PC-3 (cell line): ENCODE measurements around the gene CSMD2. TPM values are rescaled to one million over a fixed set of nuclear protein-coding genes. Genes with fewer than 3 reads are reported as not detected.

Experiments used
- ATAC-seq: fragments of 200-7000 bp; cut with Tn5 transposase; 2 replicates; pipeline ENCODE4 v1.9.1; 2020; ENCODE audit warnings: mild to moderate bottlenecking, moderate library complexity
- BruUV-seq: library from RNA; stranded (reverse); fragments of 400-500 nt; replicated peaks from 2 replicates; lab custom pipeline; 2021; lab: Mats Ljungman, UMichigan
- CTCF ChIA-PET: fragments of 300-600 bp; sonication (Branson Sonifier 250); formaldehyde crosslinking; loops from one replicate; lab custom pipeline; 2022; ENCODE audit warnings: antibody characterized with exemption; lab: Charles Lee
- POLR2A ChIA-PET: fragments of 300-600 bp; sonication (Branson Sonifier 250); formaldehyde crosslinking; loops from one replicate; lab custom pipeline; 2022; ENCODE audit warnings: antibody characterized with exemption; ENCODE audit not compliant: unreplicated experiment; lab: Charles Lee
- DNase-seq: peaks from one replicate; pipeline ENCODE4 v3.0.0-alpha.2; 2015
- H2AFZ ChIP-seq: fragments of 300-600 bp; sonication (generic); 2 replicates; pipeline ENCODE4 v1.6.0; 2016; ENCODE audit warnings: antibody characterized with exemption, low read length
- H3F3A ChIP-seq: fragments of 300-600 bp; sonication (generic); one replicate; pipeline ENCODE4 v1.6.0; 2017; ENCODE audit warnings: antibody characterized with exemption, low read length, control low read depth, mild to moderate bottlenecking; ENCODE audit not compliant: unreplicated experiment
- H3K27ac ChIP-seq: fragments of 300-600 bp; sonication (generic); 2 replicates; pipeline ENCODE4 v1.5.1; 2016; ENCODE audit warnings: mild to moderate bottlenecking, low read length
- H3K27me3 ChIP-seq: fragments of 300-600 bp; sonication (generic); 2 replicates; pipeline ENCODE4 v1.6.1; 2016; ENCODE audit warnings: low read length, mixed read lengths
- H3K36me3 ChIP-seq: fragments of 300-600 bp; sonication (generic); 2 replicates; pipeline ENCODE4 v1.6.1; 2016; ENCODE audit warnings: low read depth, mixed run types, low read length, mixed read lengths
- H3K4me1 ChIP-seq: fragments of 300-600 bp; sonication (generic); 2 replicates; pipeline ENCODE4 v1.5.1; 2016; ENCODE audit warnings: low read length; ENCODE audit not compliant: insufficient read depth
- H3K4me2 ChIP-seq: fragments of 300-600 bp; sonication (generic); 2 replicates; pipeline ENCODE4 v1.6.0; 2016; ENCODE audit warnings: low read length
- H3K4me3 ChIP-seq: fragments of 300-600 bp; sonication (generic); 2 replicates; pipeline ENCODE4 v1.5.1; 2016; ENCODE audit warnings: mild to moderate bottlenecking, low read length, mixed read lengths
- H3K79me2 ChIP-seq: fragments of 300-600 bp; sonication (generic); 2 replicates; pipeline ENCODE4 v1.6.1; 2017; ENCODE audit warnings: low read length, mixed read lengths
- H3K9ac ChIP-seq: fragments of 300-600 bp; sonication (generic); 2 replicates; pipeline ENCODE4 v1.6.0; 2016; ENCODE audit warnings: mild to moderate bottlenecking, low read length
- H3K9me2 ChIP-seq: fragments of 300-600 bp; sonication (generic); replicated peaks from 2 replicates; pipeline ENCODE4 v1.6.1; 2016; ENCODE audit warnings: mixed run types, low read length, mixed read lengths
- H3K9me3 ChIP-seq: fragments of 300-600 bp; sonication (generic); 2 replicates; pipeline ENCODE4 v1.6.1; 2016; ENCODE audit warnings: low read length, mixed read lengths
- H4K20me1 ChIP-seq: fragments of 300-600 bp; sonication (generic); 2 replicates; pipeline ENCODE4 v1.6.1; 2016; ENCODE audit warnings: low read length, mixed read lengths
- EZH2 ChIP-seq: fragments of 300-600 bp; sonication (generic); IDR thresholded peaks from one replicate; pipeline ENCODE4 v1.6.1; 2017; ENCODE audit warnings: antibody characterized with exemption, mild to moderate bottlenecking, low read length; ENCODE audit not compliant: unreplicated experiment
- EZH2phosphoT487 ChIP-seq: fragments of 300-600 bp; sonication (generic); IDR thresholded peaks from 2 replicates; pipeline ENCODE4 v1.6.1; 2018; ENCODE audit warnings: mild to moderate bottlenecking, antibody characterized with exemption, low read length, borderline replicate concordance
- intact Hi-C: fragments of 100-400 bp; cut with micrococcal nuclease; formaldehyde crosslinking; loops from 2 replicates; pipeline ENCODE4 v1.9.0; 2023
- total RNA-seq: library from RNA; depleted of rRNA; stranded (reverse); fragments of >200 nt; gene quantifications from 2 replicates; pipeline ENCODE4 v1.2.3, GENCODE V29; 2014
- TF ChIP-seq, protein P1 (sequence below): fragments of 300-600 bp; sonication (generic); conservative IDR thresholded peaks from 2 replicates; pipeline ENCODE4 v1.5.1; 2017; ENCODE audit warnings: antibody characterized with exemption, low read depth, mild to moderate bottlenecking, low read length

Gene CSMD2
- total RNA-seq, 1 experiment from 2014 or later = not detected

DNA sequence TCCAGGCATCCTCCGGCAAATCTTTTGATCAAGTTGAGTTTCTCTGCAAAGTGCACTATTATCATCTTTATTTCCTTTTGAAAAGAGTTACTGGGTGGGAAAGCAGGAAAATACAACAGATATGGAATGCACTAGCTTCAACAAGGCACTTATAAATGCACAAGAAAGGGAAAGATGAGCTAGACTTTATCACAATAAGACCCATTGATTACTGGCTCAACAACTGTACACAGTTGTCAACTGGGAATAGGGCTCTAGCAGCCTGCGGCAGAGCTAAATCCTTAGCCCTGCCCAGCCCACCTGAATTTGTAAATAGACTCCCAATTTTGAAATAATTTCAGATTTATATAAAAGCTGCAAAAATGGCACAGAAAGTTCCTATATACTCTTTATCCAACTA is 111.4 kb downstream of the CSMD2 start:
- ChIA-PET POLR2A (no interaction called here), CTCF (no interaction called here)
- Histone ChIP-seq H3K79me2 (no peaks in the 10 kb centered on the region), H3K9me3 (peaks cover 13% of the 10 kb centered on the region; the same call in 1 of the 2 replicates), H3K36me3 (no peaks in the 10 kb centered on the region), H3K9me2 (no peaks in the 10 kb centered on the region), H4K20me1 (no peaks in the 10 kb centered on the region), H3K27me3 (no peaks in the 10 kb centered on the region), H3K4me3 (no peak overlapping the region), H3K4me2 (no peak overlapping the region), H3F3A (no peaks in the 10 kb centered on the region), H3K27ac (no peak overlapping the region), H3K4me1 (no peaks in the 10 kb centered on the region), H3K9ac (no peak overlapping the region), H2AFZ (no peak overlapping the region)
- ATAC-seq (no peak), DNase-seq (no peak)
- BruUV-seq = no TSS peak
- intact Hi-C loops = no loop called here
- TF ChIP-seq EZH2 = no peak
- TF ChIP-seq, protein P1, sequence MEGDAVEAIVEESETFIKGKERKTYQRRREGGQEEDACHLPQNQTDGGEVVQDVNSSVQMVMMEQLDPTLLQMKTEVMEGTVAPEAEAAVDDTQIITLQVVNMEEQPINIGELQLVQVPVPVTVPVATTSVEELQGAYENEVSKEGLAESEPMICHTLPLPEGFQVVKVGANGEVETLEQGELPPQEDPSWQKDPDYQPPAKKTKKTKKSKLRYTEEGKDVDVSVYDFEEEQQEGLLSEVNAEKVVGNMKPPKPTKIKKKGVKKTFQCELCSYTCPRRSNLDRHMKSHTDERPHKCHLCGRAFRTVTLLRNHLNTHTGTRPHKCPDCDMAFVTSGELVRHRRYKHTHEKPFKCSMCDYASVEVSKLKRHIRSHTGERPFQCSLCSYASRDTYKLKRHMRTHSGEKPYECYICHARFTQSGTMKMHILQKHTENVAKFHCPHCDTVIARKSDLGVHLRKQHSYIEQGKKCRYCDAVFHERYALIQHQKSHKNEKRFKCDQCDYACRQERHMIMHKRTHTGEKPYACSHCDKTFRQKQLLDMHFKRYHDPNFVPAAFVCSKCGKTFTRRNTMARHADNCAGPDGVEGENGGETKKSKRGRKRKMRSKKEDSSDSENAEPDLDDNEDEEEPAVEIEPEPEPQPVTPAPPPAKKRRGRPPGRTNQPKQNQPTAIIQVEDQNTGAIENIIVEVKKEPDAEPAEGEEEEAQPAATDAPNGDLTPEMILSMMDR = no peak
- TF ChIP-seq EZH2phosphoT487 = no peak

DNA sequence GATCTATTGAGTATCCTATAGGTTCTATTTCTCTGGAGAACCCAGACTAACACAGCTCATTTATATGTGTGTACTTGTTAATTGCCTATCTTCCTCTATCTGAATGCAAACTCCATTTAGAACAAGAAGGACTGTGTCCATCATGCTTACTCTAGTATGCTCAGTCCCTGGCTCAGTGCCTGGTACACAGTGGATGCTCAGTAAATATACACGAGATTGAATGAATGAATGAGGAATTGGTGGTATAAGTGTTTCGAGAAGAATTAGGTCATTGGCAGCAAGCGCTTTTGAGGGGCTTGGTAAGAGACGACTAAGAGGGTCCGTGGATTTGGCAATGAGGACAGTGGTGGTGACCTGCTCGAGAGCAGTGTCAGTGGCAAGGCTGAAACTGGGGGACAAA is 112.5 kb downstream of the CSMD2 start:
- Histone ChIP-seq H3K4me3 (no peak overlapping the region), H3K36me3 (no peaks in the 10 kb centered on the region), H3K4me1 (no peaks in the 10 kb centered on the region), H3K4me2 (no peak overlapping the region), H4K20me1 (no peaks in the 10 kb centered on the region), H3K27me3 (no peaks in the 10 kb centered on the region), H3K9me2 (no peaks in the 10 kb centered on the region), H3K79me2 (no peaks in the 10 kb centered on the region), H3K9ac (no peak overlapping the region), H3K27ac (no peak overlapping the region), H2AFZ (no peak overlapping the region), H3K9me3 (peaks cover 13% of the 10 kb centered on the region; the same call in 1 of the 2 replicates), H3F3A (no peaks in the 10 kb centered on the region)
- DNase-seq (no peak), ATAC-seq (no peak)
- ChIA-PET CTCF (no interaction called here), POLR2A (no interaction called here)
- intact Hi-C loops = no loop called here
- TF ChIP-seq EZH2phosphoT487 = no peak
- no peak for TF ChIP-seq EZH2
- TF ChIP-seq, protein P1 = no peak
- BruUV-seq = no TSS peak

DNA sequence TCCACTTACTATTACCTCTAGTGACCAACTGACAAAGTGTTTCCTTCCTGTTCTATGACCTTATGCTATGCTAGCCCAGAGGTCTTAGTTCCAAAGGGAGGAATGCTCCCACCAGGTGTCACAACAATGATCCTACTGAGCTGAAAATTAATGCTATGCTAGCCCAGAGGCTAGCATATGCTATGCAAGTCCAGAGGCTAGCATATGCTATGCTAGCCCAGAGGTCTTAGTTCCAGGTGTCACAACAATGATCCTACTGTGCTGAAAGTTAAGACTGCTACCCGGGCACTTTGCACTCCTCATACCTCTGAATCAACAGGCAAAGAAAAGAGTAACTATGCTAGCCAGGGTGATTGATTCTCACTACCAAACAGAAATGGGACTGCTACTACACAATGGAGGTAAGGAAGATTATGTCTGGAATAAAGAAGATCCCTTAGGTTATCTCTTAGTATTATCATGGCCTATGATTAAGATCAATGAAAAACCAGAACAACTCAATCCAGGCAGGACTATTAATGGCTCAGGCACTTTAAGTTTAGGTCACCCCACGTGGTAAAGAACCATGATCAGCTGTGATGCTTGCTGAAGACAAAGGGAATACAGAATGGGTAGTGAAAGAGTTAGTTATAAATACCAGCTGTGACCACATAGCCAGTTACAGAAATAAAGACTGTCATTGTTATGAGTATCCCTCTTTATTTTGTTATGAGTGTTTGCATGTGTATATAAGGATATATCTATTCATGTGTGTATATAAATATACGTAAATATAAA is 114.1 kb downstream of the CSMD2 start:
- H3K9me3 ChIP-seq = peaks cover 13% of the 10 kb centered on the region; the same call in 1 of the 2 replicates
- no peaks in the 10 kb centered on the region for H3K27me3 ChIP-seq
- no peak overlapping the region for H2AFZ ChIP-seq
- DNase-seq = no peak
- H4K20me1 ChIP-seq = no peaks in the 10 kb centered on the region
- POLR2A ChIA-PET = no interaction called here
- intact Hi-C loops = no loop called here
- no peak for ATAC-seq
- no peak overlapping the region for H3K27ac ChIP-seq
- no peaks in the 10 kb centered on the region for H3K36me3 ChIP-seq
- H3F3A ChIP-seq = no peaks in the 10 kb centered on the region
- no peak overlapping the region for H3K4me3 ChIP-seq
- CTCF ChIA-PET = no interaction called here
- H3K4me2 ChIP-seq = no peak overlapping the region
- H3K9me2 ChIP-seq = no peaks in the 10 kb centered on the region
- H3K9ac ChIP-seq = no peak overlapping the region
- no peak for TF ChIP-seq EZH2
- TF ChIP-seq, protein P1 = no peak
- TF ChIP-seq EZH2phosphoT487 = no peak
- BruUV-seq = no TSS peak
- H3K79me2 ChIP-seq = no peaks in the 10 kb centered on the region
- H3K4me1 ChIP-seq = no peaks in the 10 kb centered on the region
